LNCAP (cell line): ENCODE data around the gene ABHD12.

ENCODE experiments used
- CTCF ChIP-seq: fragments of 450-650 bp; IDR thresholded peaks from 2 replicates; pipeline ENCODE4 v1.5.1; 2017; ENCODE audit warnings: mild to moderate bottlenecking

Gene ABHD12

GRCh38 chr20:25356271-25356933 lies 34.2 kb downstream of the ABHD12 start:
- no peak for TF ChIP-seq CTCF

- TF ChIP-seq CTCF, result no peak
Measured at GRCh38 chr20:25355866-25356265, 34.8 kb downstream of the ABHD12 start.

GRCh38 chr20:25355011-25355595 lies 35.5 kb downstream of the ABHD12 start:
- TF ChIP-seq CTCF, result no peak

- no peak for TF ChIP-seq CTCF
Measured at GRCh38 chr20:25353747-25354705, 36.6 kb downstream of the ABHD12 start.

- no peak for TF ChIP-seq CTCF
Measured at GRCh38 chr20:25353353-25353746, 37.3 kb downstream of the ABHD12 start.

- no peak for TF ChIP-seq CTCF
Measured at GRCh38 chr20:25352746-25353145, 37.9 kb downstream of the ABHD12 start.

GRCh38 chr20:25351024-25351360 lies 39.6 kb downstream of the ABHD12 start:
- TF ChIP-seq CTCF, result no peak
